ENCODE results near the gene HEG1.
"Not testable (repeated sequence)": the region's sequence is repeated elsewhere in the genome, so short reads cannot be mapped to it uniquely, and the experiment has no call there.

Gene HEG1

GRCh38 chr3:124964387-124964786 lies 91.4 kb downstream of the HEG1 start:
- peak; percentile 34 for DNase-seq (ENCODE audit: low read depth)
- H3K4me3 ChIP-seq (replicated peaks; ENCODE audit: low read depth, low read length), result no peak overlapping the region
- no peak for TF ChIP-seq CTCF (IDR thresholded peaks at IDR 0.05; ENCODE audit: low read length, missing control alignments)

- no peak for DNase-seq (ENCODE audit: low read depth)
- no peak overlapping the region for H3K4me3 ChIP-seq (replicated peaks; ENCODE audit: low read depth, low read length)
- TF ChIP-seq CTCF (IDR thresholded peaks at IDR 0.05; ENCODE audit: low read length, missing control alignments), result no peak
These were observed 92.0 kb downstream of the HEG1 start for GRCh38 chr3:124963755-124964154.

GRCh38 chr3:124962403-124962940 lies 93.3 kb downstream of the HEG1 start:
- no peak overlapping the region for H3K4me3 ChIP-seq (replicated peaks; ENCODE audit: low read depth, low read length)
- no peak for TF ChIP-seq CTCF (IDR thresholded peaks at IDR 0.05; ENCODE audit: low read length, missing control alignments)
- peak; percentile 34 for DNase-seq (ENCODE audit: low read depth)

GRCh38 chr3:124960698-124961097 lies 95.1 kb downstream of the HEG1 start:
- TF ChIP-seq CTCF (IDR thresholded peaks at IDR 0.05; ENCODE audit: low read length, missing control alignments), result no peak
- no peak overlapping the region for H3K4me3 ChIP-seq (replicated peaks; ENCODE audit: low read depth, low read length)
- DNase-seq (ENCODE audit: low read depth), result no peak

- TF ChIP-seq CTCF (IDR thresholded peaks at IDR 0.05; ENCODE audit: low read length, missing control alignments), result no peak
- DNase-seq (ENCODE audit: low read depth), result no peak
- no peak overlapping the region for H3K4me3 ChIP-seq (replicated peaks; ENCODE audit: low read depth, low read length)
These were observed 95.7 kb downstream of the HEG1 start for GRCh38 chr3:124960105-124960504.

GRCh38 chr3:124957951-124958350 lies 97.8 kb downstream of the HEG1 start:
- not testable (repeated sequence) for H3K4me3 ChIP-seq (replicated peaks; ENCODE audit: low read depth, low read length); DNase-seq (ENCODE audit: low read depth)

- DNase-seq (ENCODE audit: low read depth), result no peak
- no peak overlapping the region for H3K4me3 ChIP-seq (replicated peaks; ENCODE audit: low read depth, low read length)
- no peak for TF ChIP-seq CTCF (IDR thresholded peaks at IDR 0.05; ENCODE audit: low read length, missing control alignments)
These were observed 103.4 kb downstream of the HEG1 start for GRCh38 chr3:124952282-124952855.
